Measurements from ENCODE around the gene FAM107B.
"Not testable (repeated sequence)": the region's sequence is repeated elsewhere in the genome, so short reads cannot be mapped to it uniquely, and the experiment has no call there.

The FAM107B gene

GRCh38 chr10:14727465-14727864, 47.2 kb downstream of the FAM107B start:
- TF ChIP-seq CTCF (IDR thresholded peaks at IDR 0.05; ENCODE audit: low read length, missing control alignments): no peak
- DNase-seq (ENCODE audit: low read depth): no peak
- H3K4me3 ChIP-seq (replicated peaks; ENCODE audit: low read depth, low read length): no peak overlapping the region

- TF ChIP-seq CTCF (IDR thresholded peaks at IDR 0.05; ENCODE audit: low read length, missing control alignments): no peak
- DNase-seq (ENCODE audit: low read depth): no peak
- H3K4me3 ChIP-seq (replicated peaks; ENCODE audit: low read depth, low read length): no peak overlapping the region
These were observed 49.8 kb downstream of the FAM107B start for GRCh38 chr10:14724931-14725330.

GRCh38 chr10:14723052-14723689, 51.5 kb downstream of the FAM107B start:
- no peak overlapping the region for H3K4me3 ChIP-seq (replicated peaks; ENCODE audit: low read depth, low read length)
- DNase-seq (ENCODE audit: low read depth): no peak
- TF ChIP-seq CTCF (IDR thresholded peaks at IDR 0.05; ENCODE audit: low read length, missing control alignments): no peak

- DNase-seq (ENCODE audit: low read depth): no peak
- H3K4me3 ChIP-seq (replicated peaks; ENCODE audit: low read depth, low read length): no peak overlapping the region
- TF ChIP-seq CTCF (IDR thresholded peaks at IDR 0.05; ENCODE audit: low read length, missing control alignments): no peak
These were observed 57.1 kb downstream of the FAM107B start for GRCh38 chr10:14717552-14717951.

- TF ChIP-seq CTCF (IDR thresholded peaks at IDR 0.05; ENCODE audit: low read length, missing control alignments): no peak
- H3K4me3 ChIP-seq (replicated peaks; ENCODE audit: low read depth, low read length): no peak overlapping the region
- DNase-seq (ENCODE audit: low read depth): peak; percentile 59
These were observed 61.7 kb downstream of the FAM107B start for GRCh38 chr10:14712991-14713424.

GRCh38 chr10:14709344-14709743, 65.4 kb downstream of the FAM107B start:
- not testable (repeated sequence) for DNase-seq (ENCODE audit: low read depth)

GRCh38 chr10:14707481-14707880, 67.2 kb downstream of the FAM107B start:
- no peak for TF ChIP-seq CTCF (IDR thresholded peaks at IDR 0.05; ENCODE audit: low read length, missing control alignments)
- DNase-seq (ENCODE audit: low read depth): peak; percentile 9
- H3K4me3 ChIP-seq (replicated peaks; ENCODE audit: low read depth, low read length): no peak overlapping the region

More at GRCh38 chr10:14709344-14709743, 65.4 kb downstream of the FAM107B start:
- H3K4me3 ChIP-seq (replicated peaks; ENCODE audit: low read depth, low read length): not testable (repeated sequence)

All from fibroblast of pulmonary artery (primary cell).